ENCODE data around the gene GRID2. TPM values are rescaled to one million over a fixed set of nuclear protein-coding genes. Genes with fewer than 3 reads are reported as not detected.

Gene GRID2
- total RNA-seq, 1 donor from 2014 or later: not detected

DNA sequence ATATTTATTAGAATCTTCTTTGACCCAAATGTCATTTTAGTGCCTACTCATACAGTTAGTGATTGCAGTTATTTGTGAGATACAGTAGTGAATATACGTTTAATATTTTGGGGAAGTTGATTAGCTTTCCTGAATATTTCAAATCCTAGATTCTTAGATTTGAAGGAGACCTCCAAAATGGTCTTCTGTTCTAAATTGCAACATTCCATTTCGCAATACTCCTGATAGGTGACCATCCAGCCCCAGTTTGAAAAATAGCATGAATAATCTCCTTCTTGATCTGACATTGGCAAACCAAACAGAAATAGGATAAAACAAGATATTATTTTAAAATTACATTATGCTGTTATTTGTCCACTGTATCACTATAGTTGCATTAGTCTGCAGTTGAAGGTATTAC is 505.6 kb downstream of the GRID2 start:
- DNase-seq (ENCODE audit: low read depth): no peak
- no peak overlapping the region for H3K4me3 ChIP-seq (ENCODE audit: low read depth, low read length)
- TF ChIP-seq, protein P1, sequence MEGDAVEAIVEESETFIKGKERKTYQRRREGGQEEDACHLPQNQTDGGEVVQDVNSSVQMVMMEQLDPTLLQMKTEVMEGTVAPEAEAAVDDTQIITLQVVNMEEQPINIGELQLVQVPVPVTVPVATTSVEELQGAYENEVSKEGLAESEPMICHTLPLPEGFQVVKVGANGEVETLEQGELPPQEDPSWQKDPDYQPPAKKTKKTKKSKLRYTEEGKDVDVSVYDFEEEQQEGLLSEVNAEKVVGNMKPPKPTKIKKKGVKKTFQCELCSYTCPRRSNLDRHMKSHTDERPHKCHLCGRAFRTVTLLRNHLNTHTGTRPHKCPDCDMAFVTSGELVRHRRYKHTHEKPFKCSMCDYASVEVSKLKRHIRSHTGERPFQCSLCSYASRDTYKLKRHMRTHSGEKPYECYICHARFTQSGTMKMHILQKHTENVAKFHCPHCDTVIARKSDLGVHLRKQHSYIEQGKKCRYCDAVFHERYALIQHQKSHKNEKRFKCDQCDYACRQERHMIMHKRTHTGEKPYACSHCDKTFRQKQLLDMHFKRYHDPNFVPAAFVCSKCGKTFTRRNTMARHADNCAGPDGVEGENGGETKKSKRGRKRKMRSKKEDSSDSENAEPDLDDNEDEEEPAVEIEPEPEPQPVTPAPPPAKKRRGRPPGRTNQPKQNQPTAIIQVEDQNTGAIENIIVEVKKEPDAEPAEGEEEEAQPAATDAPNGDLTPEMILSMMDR (conservative IDR thresholded peaks at IDR 0.05; ENCODE audit: low read depth, low read length): no peak

DNA sequence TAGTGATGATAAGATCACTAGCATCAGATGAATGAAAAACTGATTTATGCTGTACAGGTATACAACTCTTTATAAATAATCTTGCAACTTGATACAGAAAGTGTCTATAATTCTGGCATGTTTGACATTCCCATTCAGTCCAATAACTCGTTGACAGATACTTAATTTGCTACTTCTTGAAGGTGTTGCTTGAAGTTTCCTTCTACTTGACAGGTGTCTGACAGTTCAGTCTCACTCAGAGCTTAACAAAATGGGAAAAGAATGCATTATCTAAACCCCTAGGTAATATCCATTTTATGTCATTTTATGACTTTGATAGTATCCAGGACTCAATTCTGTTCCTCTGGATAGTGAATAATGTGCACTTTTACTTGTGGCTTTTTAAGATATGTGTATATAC is 508.9 kb downstream of the GRID2 start:
- TF ChIP-seq, protein P1 (conservative IDR thresholded peaks at IDR 0.05; ENCODE audit: low read depth, low read length): no peak
- DNase-seq (ENCODE audit: low read depth): no peak
- H3K4me3 ChIP-seq (ENCODE audit: low read depth, low read length): no peak overlapping the region

DNA sequence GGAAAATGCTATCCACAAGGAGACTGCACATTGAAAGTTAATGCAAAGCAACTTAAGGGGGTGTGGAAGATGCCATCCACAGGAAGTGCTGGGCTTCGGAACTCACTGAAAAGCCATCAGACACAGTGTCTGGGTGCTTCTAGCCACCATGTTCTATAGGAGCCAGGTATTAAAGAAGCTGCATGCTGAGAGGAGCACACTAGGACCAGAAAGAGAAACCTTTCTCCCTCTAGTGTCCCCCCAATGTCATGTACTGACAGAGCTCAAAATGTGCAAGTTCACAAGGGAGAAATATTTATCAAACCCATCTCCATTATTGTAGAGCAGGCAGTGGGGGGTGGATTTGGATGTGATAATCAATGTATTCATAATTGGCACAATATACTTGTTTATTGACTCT is 510.9 kb downstream of the GRID2 start:
- TF ChIP-seq, protein P1 (conservative IDR thresholded peaks at IDR 0.05; ENCODE audit: low read depth, low read length): no peak
- H3K4me3 ChIP-seq (ENCODE audit: low read depth, low read length): no peak overlapping the region
- DNase-seq (ENCODE audit: low read depth): no peak

DNA sequence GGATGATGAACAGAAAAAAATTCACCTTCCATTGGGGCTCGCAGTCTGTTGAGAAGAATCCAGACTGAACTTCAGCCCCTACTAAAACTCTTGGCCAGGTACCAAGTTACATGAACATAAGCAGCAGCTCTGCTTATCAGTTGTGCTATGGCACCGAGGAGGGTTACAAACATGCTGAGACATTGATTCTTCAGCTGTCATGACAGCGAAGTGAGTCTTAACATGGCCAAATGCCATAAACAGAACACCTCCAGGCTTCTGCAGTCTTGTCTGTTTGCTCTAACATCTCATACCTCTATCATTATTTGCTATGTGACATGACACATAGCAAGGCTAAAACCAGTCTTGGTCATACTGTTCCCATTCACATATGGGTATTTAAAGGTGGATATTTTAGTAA is 521.5 kb downstream of the GRID2 start:
- DNase-seq (ENCODE audit: low read depth): no peak
- no peak overlapping the region for H3K4me3 ChIP-seq (ENCODE audit: low read depth, low read length)
- TF ChIP-seq, protein P1 (conservative IDR thresholded peaks at IDR 0.05; ENCODE audit: low read depth, low read length): no peak

DNA sequence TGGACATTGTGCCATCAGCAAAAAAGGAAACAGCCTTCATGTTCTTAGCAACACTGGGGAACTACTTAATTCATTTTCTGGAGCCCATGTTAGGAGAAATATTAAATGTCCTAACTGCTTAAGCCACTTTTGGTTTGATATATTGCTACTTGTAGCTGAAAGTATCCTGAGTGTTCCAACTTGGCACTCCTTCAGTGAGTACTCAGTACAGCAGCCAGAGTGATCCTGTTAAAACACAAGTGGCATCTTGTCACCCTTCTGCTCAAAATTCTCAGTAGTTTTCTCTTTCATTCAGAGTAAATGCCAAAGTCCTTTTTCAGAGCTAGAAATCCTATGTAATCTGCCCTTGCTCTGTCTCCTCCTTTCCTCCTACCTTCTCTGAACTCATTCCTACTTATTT is 522.0 kb downstream of the GRID2 start:
- TF ChIP-seq, protein P1 (conservative IDR thresholded peaks at IDR 0.05; ENCODE audit: low read depth, low read length): no peak
- DNase-seq (ENCODE audit: low read depth): no peak
- H3K4me3 ChIP-seq (ENCODE audit: low read depth, low read length): no peak overlapping the region

DNA sequence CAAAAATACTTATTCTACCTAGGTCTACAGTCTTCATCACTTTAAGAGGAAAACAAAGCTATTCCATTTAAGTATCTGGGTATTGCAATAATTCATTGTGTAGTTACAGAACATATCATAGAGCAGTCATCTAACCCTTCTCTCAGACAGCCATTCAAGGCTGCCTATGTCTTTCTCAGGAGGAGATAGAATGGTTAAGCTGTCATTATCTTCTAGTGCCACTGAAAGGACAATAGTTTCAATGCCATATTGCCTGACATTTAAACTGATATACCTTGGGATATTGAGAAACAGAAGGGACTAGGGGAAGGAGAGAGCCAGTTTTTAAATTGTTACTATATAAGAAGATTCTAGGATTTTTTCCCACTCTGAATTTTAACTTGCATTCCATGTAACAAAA is 527.0 kb downstream of the GRID2 start:
- no peak overlapping the region for H3K4me3 ChIP-seq (ENCODE audit: low read depth, low read length)
- TF ChIP-seq, protein P1 (conservative IDR thresholded peaks at IDR 0.05; ENCODE audit: low read depth, low read length): no peak
- no peak for DNase-seq (ENCODE audit: low read depth)

DNA sequence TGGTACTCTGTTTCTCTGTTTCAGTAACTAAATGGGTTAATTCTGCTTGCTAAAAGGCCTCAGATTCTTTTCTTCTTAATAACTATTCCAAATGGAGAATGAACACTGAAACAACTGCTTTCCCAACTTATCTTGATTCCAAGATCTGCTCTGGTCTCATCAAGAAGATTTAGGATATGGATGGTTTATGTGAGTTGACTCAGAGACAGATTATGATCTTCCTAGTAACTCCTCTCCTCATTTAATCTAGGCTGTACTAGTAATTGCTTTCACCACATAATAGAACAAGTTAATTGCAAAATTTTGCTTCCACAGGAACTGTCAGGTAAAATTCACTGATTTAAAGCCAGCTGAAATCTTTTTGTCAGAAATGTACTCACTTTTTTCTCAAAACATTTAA is 537.1 kb downstream of the GRID2 start:
- TF ChIP-seq, protein P1 (conservative IDR thresholded peaks at IDR 0.05; ENCODE audit: low read depth, low read length): no peak
- DNase-seq (ENCODE audit: low read depth): no peak
- no peak overlapping the region for H3K4me3 ChIP-seq (ENCODE audit: low read depth, low read length)

All from epithelial cell of proximal tubule (primary cell).